Stimulated activated CD8-positive, alpha-beta memory T cell treated with anti-CD3 and anti-CD28 coated beads, Interleukin-7, amount 100 ng/mL, for 24 hours (primary cell): Measurements from ENCODE around the gene RNF10.
"Not testable (repeated sequence)": the region's sequence is repeated elsewhere in the genome, so short reads cannot be mapped to it uniquely, and the experiment has no call there.

Source experiments
- DNase-seq: peaks from one replicate; pipeline ENCODE4 v3.0.0-alpha.2; 2020; ENCODE audit warnings: low read depth

The RNF10 gene

GRCh38 chr12:120580787-120581723 is 46.9 kb downstream of the RNF10 start, which contains the start of gene POP5:
Gene POP5 (minus strand): TSS chr12:120581402. CDS start chr12:120581362, 40 bp downstream.
- DNase-seq, result peak; percentile 89

- DNase-seq, result no peak
Measured at GRCh38 chr12:120581998-120582397, 47.8 kb downstream of the RNF10 start.

- DNase-seq, result peak; percentile 76
Measured at GRCh38 chr12:120583478-120584030, 49.4 kb downstream of the RNF10 start.

GRCh38 chr12:120584343-120585149 is 50.4 kb downstream of the RNF10 start:
- DNase-seq, result peak; percentile 14

GRCh38 chr12:120586206-120586605 is 52.0 kb downstream of the RNF10 start:
- DNase-seq, result no peak

- no peak for DNase-seq
Measured at GRCh38 chr12:120586860-120587259, 52.7 kb downstream of the RNF10 start.

- DNase-seq, result no peak
Measured at GRCh38 chr12:120588371-120588770, 54.2 kb downstream of the RNF10 start.

- no peak for DNase-seq
Measured at GRCh38 chr12:120588948-120589930, 55.1 kb downstream of the RNF10 start.

- no peak for DNase-seq
Measured at GRCh38 chr12:120590741-120591407, 56.7 kb downstream of the RNF10 start.

- no peak for DNase-seq
Measured at GRCh38 chr12:120592121-120593049, 58.2 kb downstream of the RNF10 start.

GRCh38 chr12:120596901-120597300 is 62.7 kb downstream of the RNF10 start:
- DNase-seq, result no peak

GRCh38 chr12:120597861-120598260 is 63.7 kb downstream of the RNF10 start:
- no peak for DNase-seq

GRCh38 chr12:120598674-120599463 is 64.7 kb downstream of the RNF10 start:
- DNase-seq, result no peak

GRCh38 chr12:120599672-120600552 is 65.8 kb downstream of the RNF10 start:
- DNase-seq, result no peak

- DNase-seq, result not testable (repeated sequence)
Measured at GRCh38 chr12:120602416-120602815, 68.3 kb downstream of the RNF10 start.

GRCh38 chr12:120610560-120610959 is 76.4 kb downstream of the RNF10 start:
- no peak for DNase-seq

- not testable (repeated sequence) for DNase-seq
Measured at GRCh38 chr12:120611534-120611933, 77.4 kb downstream of the RNF10 start.

GRCh38 chr12:120614848-120615247 is 80.7 kb downstream of the RNF10 start:
- no peak for DNase-seq
